NAMALWA (cell line): ENCODE data around the gene SNX3.

Source experiments
- DNase-seq: peaks from one replicate; pipeline ENCODE4 v3.0.0-alpha.2; 2015; ENCODE audit warnings: low spot score

The SNX3 gene

GRCh38 chr6:108170332-108171290, 90.2 kb downstream of the SNX3 start:
- no peak for DNase-seq

GRCh38 chr6:108169464-108170331, 91.1 kb downstream of the SNX3 start:
- no peak for DNase-seq

- DNase-seq: no peak
These were observed 92.1 kb downstream of the SNX3 start for GRCh38 chr6:108168501-108169463.

GRCh38 chr6:108168090-108168463, 92.8 kb downstream of the SNX3 start:
- no peak for DNase-seq

- no peak for DNase-seq
These were observed 93.3 kb downstream of the SNX3 start for GRCh38 chr6:108167449-108168089.

GRCh38 chr6:108166664-108167448, 94.0 kb downstream of the SNX3 start:
- DNase-seq: no peak

- DNase-seq: no peak
These were observed 94.9 kb downstream of the SNX3 start, which contains the start of gene NR2E1 for GRCh38 chr6:108165714-108166663. NR2E1 (plus strand) TSS chr6:108166022; CDS start chr6:108166766, 744 bp downstream.

GRCh38 chr6:108164815-108165706, 95.8 kb downstream of the SNX3 start:
- DNase-seq: no peak

GRCh38 chr6:108164543-108164814, 96.4 kb downstream of the SNX3 start:
- DNase-seq: no peak

GRCh38 chr6:108163644-108164542, 96.9 kb downstream of the SNX3 start:
- no peak for DNase-seq

- peak; percentile 33 for DNase-seq
These were observed 97.6 kb downstream of the SNX3 start for GRCh38 chr6:108163267-108163643.

GRCh38 chr6:108161724-108162282, 99.0 kb downstream of the SNX3 start:
- no peak for DNase-seq
